K562 (cell line): ENCODE results near the gene IL10RB. TPM values are rescaled to one million over a fixed set of nuclear protein-coding genes. Genes with fewer than 3 reads are reported as not detected.

Source experiments
- ATAC-seq: fragments of 200-7000 bp; cut with Tn5 transposase; 3 replicates; pipeline ENCODE4 v1.9.1; 2020; ENCODE audit warnings: moderate library complexity
- BruUV-seq: library from RNA; stranded (reverse); fragments of 400-500 nt; replicated peaks from 2 replicates; lab custom pipeline; 2021; lab: Mats Ljungman, UMichigan
- CTCF ChIA-PET: fragments of 300-600 bp; formaldehyde crosslinking; extraction: SDS; loops from one replicate; lab custom pipeline; 2021; ENCODE audit warnings: low intra/inter-chr PET ratio; lab: Yijun Ruan, JAX
- POLR2A ChIA-PET: fragments of 300-600, 350-650 bp; sonication (Branson Sonifier 250); formaldehyde crosslinking; extraction: SDS; loops from one replicate; lab custom pipeline; 2021; ENCODE audit warnings: antibody characterized with exemption, inconsistent platforms; lab: Yijun Ruan, JAX
- DNase-seq, 4 experiments: peaks; one replicate each; pipeline versions ENCODE4 v3.0.0 to v3.0.0-alpha.2; 2011 to 2018; ENCODE audit warnings: low spot score in 3 of 4, mixed read lengths in 3 of 4; ENCODE audit errors: extremely low read depth in 1 of 4
- FAIRE-seq: peaks from 2 replicates; lab custom pipeline; 2011; peaks lifted over from hg19 to GRCh38; lab: Jason Lieb, UNC
- H2AFZ ChIP-seq: 2 replicates; pipeline ENCODE4 v1.6.0; 2011; ENCODE audit warnings: low read depth, low read length, control low read depth, inconsistent platforms
- H3K27ac ChIP-seq: fragments of 200-600 bp; 3 replicates; pipeline ENCODE4 v1.8.0; 2011; ENCODE audit warnings: low read depth, mild to moderate bottlenecking, control low read depth, inconsistent platforms, low read length, moderate library complexity, mixed read lengths; ENCODE audit errors: extremely low read depth
- H3K27me3 ChIP-seq, 2 experiments: fragments of 300-600 bp in 1 of 2; 2 replicates in 1 of 2; 3 replicates in 1 of 2; pipeline versions ENCODE4 v1.6.0 to v1.8.0; 2011; ENCODE audit warnings: inconsistent platforms in 2 of 2, low read length in 2 of 2, mild to moderate bottlenecking in 1 of 2, mixed read lengths in 1 of 2, moderate library complexity in 1 of 2; ENCODE audit not compliant: control insufficient read depth in 2 of 2, insufficient read depth in 2 of 2
- H3K36me3 ChIP-seq: fragments of 300-600 bp; 3 replicates; pipeline ENCODE4 v1.8.0; 2011; ENCODE audit warnings: mild to moderate bottlenecking, low read length, inconsistent platforms; ENCODE audit not compliant: control insufficient read depth, insufficient read depth
- H3K4me1 ChIP-seq, 2 experiments: fragments of 200-600 bp in 1 of 2; replicated peaks in 1 of 2; 2 replicates in 1 of 2; 3 replicates in 1 of 2; pipeline versions ENCODE4 v1.5.1 to v1.8.0; 2011; ENCODE audit warnings: inconsistent platforms in 2 of 2, low read length in 2 of 2, mild to moderate bottlenecking in 1 of 2, mixed read lengths in 1 of 2, moderate library complexity in 1 of 2; ENCODE audit not compliant: control insufficient read depth in 2 of 2, insufficient read depth in 2 of 2
- H3K4me2 ChIP-seq: 2 replicates; pipeline ENCODE4 v1.6.1; 2011; ENCODE audit warnings: low read length, control low read depth, inconsistent platforms, mixed read lengths; ENCODE audit not compliant: insufficient read depth
- H3K4me3 ChIP-seq: fragments of 200-600 bp; sonication (generic), shearing (Covaris generic); 2 replicates; pipeline ENCODE4 v1.5.1; 2016; ENCODE audit warnings: control low read depth, inconsistent platforms
- H3K79me2 ChIP-seq: fragments of 200-600 bp; 3 replicates; pipeline ENCODE4 v1.8.0; 2011; ENCODE audit warnings: low read length, inconsistent platforms; ENCODE audit not compliant: control insufficient read depth, insufficient read depth
- H3K9ac ChIP-seq, 2 experiments: 2 replicates each; pipeline versions ENCODE4 v1.6.0 to v1.6.1; 2011; ENCODE audit warnings: low read depth in 2 of 2, low read length in 2 of 2, control low read depth in 1 of 2, inconsistent platforms in 1 of 2, mild to moderate bottlenecking in 1 of 2, mixed read lengths in 1 of 2; ENCODE audit not compliant: insufficient read depth in 1 of 2
- H3K9me1 ChIP-seq: one replicate; pipeline ENCODE4 v1.6.0; 2011; ENCODE audit warnings: inconsistent platforms, mild to moderate bottlenecking, low read length, moderate library complexity; ENCODE audit not compliant: control insufficient read depth, insufficient read depth
- H3K9me3 ChIP-seq: replicated peaks from 2 replicates; pipeline ENCODE4 v1.5.1; 2011; ENCODE audit warnings: low read depth, low read length, inconsistent platforms; ENCODE audit not compliant: control insufficient read depth, insufficient read depth
- H4K20me1 ChIP-seq: replicated peaks from 2 replicates; pipeline ENCODE4 v1.6.1; 2011; ENCODE audit warnings: low read length, inconsistent platforms, mixed read lengths; ENCODE audit not compliant: control insufficient read depth, insufficient read depth
- C11orf30 ChIP-seq: fragments of 450-650 bp; IDR thresholded peaks from 2 replicates; pipeline ENCODE4 v1.6.1; 2016; ENCODE audit warnings: low read depth, mild to moderate bottlenecking
- DDX20 ChIP-seq: fragments of 450-650 bp; IDR thresholded peaks from 2 replicates; pipeline ENCODE4 v1.6.1; 2016; ENCODE audit warnings: missing genetic modification characterization, low read depth, mild to moderate bottlenecking, missing compliant biosample characterization, moderate library complexity
- ERF ChIP-seq: fragments of 450-650 bp; formaldehyde crosslinking; IDR thresholded peaks from 2 replicates; pipeline ENCODE4 v1.4.0; 2020; ENCODE audit warnings: mild to moderate bottlenecking, mixed read lengths
- ETV1 ChIP-seq: fragments of 450-650 bp; conservative IDR thresholded peaks from 2 replicates; pipeline ENCODE4 v1.6.1; 2016; ENCODE audit warnings: missing genetic modification characterization, control low read depth, low read depth, missing compliant biosample characterization
- MAFF ChIP-seq: IDR thresholded peaks from 2 replicates; pipeline ENCODE4 v1.6.1; 2012; ENCODE audit warnings: low read length, improper control_type of control experiment
- MCM5 ChIP-seq: fragments of 450-650 bp; IDR thresholded peaks from 2 replicates; pipeline ENCODE4 v1.6.1; 2016; ENCODE audit warnings: low read depth
- MTA3 ChIP-seq: fragments of 450-650 bp; formaldehyde crosslinking; IDR thresholded peaks from 2 replicates; pipeline ENCODE4 v1.6.1; 2017; ENCODE audit warnings: mild to moderate bottlenecking, borderline replicate concordance
- NCOR1 ChIP-seq: fragments of 450-650 bp; IDR thresholded peaks from 2 replicates; pipeline ENCODE4 v1.6.1; 2016; ENCODE audit warnings: mild to moderate bottlenecking, moderate library complexity
- NR2C1 ChIP-seq, 2 experiments: fragments of 450-650 bp; IDR thresholded peaks; 2 replicates each; pipeline ENCODE4 v1.6.1; 2017; ENCODE audit warnings: mild to moderate bottlenecking in 2 of 2, antibody characterized with exemption in 1 of 2, inconsistent platforms in 1 of 2, missing compliant biosample characterization in 1 of 2, missing genetic modification characterization in 1 of 2
- RFX7 ChIP-seq: fragments of 250-450 bp; sonication (Bioruptor Pico); IDR thresholded peaks from 2 replicates; pipeline ENCODE4 v1.5.1; 2021; ENCODE audit warnings: mild to moderate bottlenecking
- SLC30A9 ChIP-seq: fragments of 250-450 bp; sonication (Bioruptor Pico); IDR thresholded peaks from 2 replicates; pipeline ENCODE4 v1.8.0; 2022; ENCODE audit warnings: mild to moderate bottlenecking, moderate library complexity
- SMAD2 ChIP-seq: fragments of 150-350 bp; IDR thresholded peaks from 2 replicates; pipeline ENCODE4 v1.6.1; 2014; ENCODE audit warnings: low read depth, mild to moderate bottlenecking, low read length
- SREBF1 ChIP-seq: fragments of 150-350 bp; IDR thresholded peaks from 2 replicates; pipeline ENCODE4 v1.6.1; 2014; ENCODE audit warnings: antibody characterized with exemption, low read depth, low read length, borderline replicate concordance
- ZNF75A ChIP-seq: fragments of 450-650 bp; formaldehyde crosslinking; IDR thresholded peaks from 2 replicates; pipeline ENCODE4 v1.4.0; 2020; ENCODE audit warnings: mild to moderate bottlenecking
- WGBS: fragments of 100-300 bp; shearing (Covaris generic); methylation state at CpG from one replicate; pipeline ENCODE4 v1.1.6; 2016; ENCODE audit warnings: low coverage, mixed read lengths; ENCODE audit not compliant: insufficient coverage; ENCODE audit errors: missing lambda C conversion rate; 5-methylcytosine and 5-hydroxymethylcytosine counted together
- in situ Hi-C: fragments of 300-500 bp; cut with MboI; formaldehyde crosslinking; loops from 4 replicates; pipeline ENCODE4 v1.15.0; 2018; ENCODE audit warnings: inconsistent platforms, mixed read lengths
- intact Hi-C: fragments of 100-400 bp; cut with micrococcal nuclease; formaldehyde crosslinking; loops from 2 replicates; pipeline ENCODE4 v1.14.2; 2022
- polyA plus RNA-seq, 8 experiments: library from polyadenylated mRNA; depleted of rRNA in 4 of 8; stranded (reverse) in 5 of 8; unstranded in 3 of 8; fragments of >200 nt; fragmentation: Nextera tagmentation in 2 of 8; fragmentation: Illumina TruSeq in 1 of 8; extraction: Ambion mirVana in 2 of 8; extraction: Trizol in 1 of 8; gene quantifications; 2 replicates each; pipeline versions ENCODE4 v1.2.1 to v1.2.3, GENCODE V29; 2011 to 2014; ENCODE audit warnings: inconsistent platforms in 1 of 8, missing spikeins in 1 of 8
- total RNA-seq, 7 experiments: library from RNA; depleted of rRNA in 6 of 7; stranded (reverse); fragments of >200 nt in 6 of 7; fragmentation: Illumina TruSeq in 2 of 7; extraction: Trizol in 2 of 7; gene quantifications; 2 replicates each; pipeline versions ENCODE4 v1.2.1 to v1.2.3, GENCODE V29; 2011 to 2021; ENCODE audit warnings: low replicate concordance in 1 of 7
- TF ChIP-seq, protein P1 (sequence below): fragments of 250-450 bp; sonication (Bioruptor Pico); IDR thresholded peaks from 2 replicates; pipeline ENCODE4 v1.5.0; 2021
- TF ChIP-seq, protein P2 (sequence below): fragments of 450-650 bp; IDR thresholded peaks from 2 replicates; pipeline ENCODE4 v1.6.1; 2016
- TF ChIP-seq, protein P3 (sequence below): sonication (generic); formaldehyde crosslinking; IDR thresholded peaks from 2 replicates; pipeline ENCODE4 v1.8.1; 2023; ENCODE audit warnings: mild to moderate bottlenecking, missing genetic modification reagents

IL10RB gene
- total and polyA plus RNA-seq, 9 of the 15 experiments (the other 6 are each of a cell fraction or from before 2014, with no cell fraction given): 10.9 to 33.8 (median 23.0) TPM

DNA sequence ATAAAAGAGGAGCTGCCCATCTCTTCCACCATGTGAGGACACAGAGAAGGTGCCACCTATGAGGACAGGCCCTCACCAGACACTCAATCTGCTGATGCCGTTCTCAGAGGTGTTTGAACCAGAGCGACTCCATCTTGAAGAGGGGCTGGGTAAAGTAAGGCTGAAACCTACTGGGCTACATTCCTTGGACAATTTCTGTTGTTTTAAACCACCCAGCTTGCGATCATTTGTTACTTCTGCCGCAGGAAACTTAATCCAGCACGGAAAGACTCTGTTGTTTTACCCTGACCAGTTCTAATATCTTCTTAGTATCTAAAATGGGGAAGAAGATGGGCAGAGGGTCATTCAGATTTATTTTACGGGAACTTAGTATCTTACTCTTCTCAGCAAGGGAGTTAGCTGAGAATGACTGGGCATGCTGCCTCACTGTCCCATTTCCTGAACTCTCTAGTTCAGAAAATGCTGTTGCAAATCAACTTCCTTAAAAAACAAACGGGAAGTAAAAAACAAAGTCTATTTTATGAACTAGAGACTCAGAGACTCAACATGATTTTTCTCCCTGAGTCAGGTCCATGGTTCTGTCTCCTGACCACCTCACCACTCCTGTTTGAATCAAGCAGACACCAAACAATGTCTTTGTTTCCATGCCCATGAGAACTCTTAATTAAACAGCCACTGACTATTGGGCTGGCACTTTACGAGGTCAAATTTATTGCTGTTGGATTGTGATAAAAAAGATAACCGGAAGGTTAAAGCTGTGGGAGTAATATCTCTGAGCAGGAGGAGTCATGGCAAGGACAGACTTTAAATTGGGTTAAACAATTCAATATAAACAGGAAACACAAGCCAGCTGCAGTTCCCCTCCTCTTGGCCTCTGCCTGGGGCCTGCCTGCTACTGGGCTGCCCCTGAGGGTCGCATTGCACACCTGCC lies 34.8 kb downstream of the IL10RB start:
- 29% methylated on average over 10 of the region's 10 CpGs for WGBS
- CTCF ChIA-PET: no interaction called here
- peak overlapping the region; percentile 12 for H3K4me2 ChIP-seq
- no peaks in the 10 kb centered on the region for H3K9me3 ChIP-seq
- H3K9me1 ChIP-seq: no peaks in the 10 kb centered on the region
- no TSS peak for BruUV-seq
- POLR2A ChIA-PET: interaction anchor here (0.6 to 3.4 kb wide), 8 partner anchors 10 to 623 kb away, joined by 3 to 13 read pairs (median 3); no protein-coding TSS in a partner anchor
- FAIRE-seq (no peak), DNase-seq (peak in 3 of 4 experiments; percentile 23 to 30 (median 28)), ATAC-seq (peak; percentile 14)
- peak overlapping the region; percentile 79 for H2AFZ ChIP-seq
- H3K4me1 ChIP-seq: peaks cover 14 to 48% of the 10 kb centered on the region in 2 experiments
- H3K36me3 ChIP-seq: no peaks in the 10 kb centered on the region
- no peaks in the 10 kb centered on the region for H3K27me3 ChIP-seq
- no peaks in the 10 kb centered on the region for H4K20me1 ChIP-seq
- in situ Hi-C loops (no loop called here), intact Hi-C loops (no loop called here)
- H3K79me2 ChIP-seq: no peaks in the 10 kb centered on the region
- peak overlapping the region; percentile 67; the same call in 2 of the 3 replicates for H3K27ac ChIP-seq
- H3K9ac ChIP-seq: peak overlapping the region in 1 of 2 experiments; percentile 75; a peak in 2 of 4 replicates
- no peak overlapping the region for H3K4me3 ChIP-seq
- TF ChIP-seq NCOR1 (peak; percentile 30; the same call in 1 of the 2 replicates), SREBF1 (no peak), SMAD2 (no peak), MTA3 (no peak), C11orf30 (0 out of 2 replicates have a peak, but pooled peaks have one; percentile 6), NR2C1 (IDR thresholded peaks at IDR 0.05) (no peak), NR2C1 (tag; IDR thresholded peaks at IDR 0.05) (peak; percentile 87), DDX20 (tag) (peak; percentile 94), ERF (CRISPR knock-in tag) (peak; percentile 98), MAFF (peak; percentile 30; the same call in 1 of the 2 replicates), ETV1 (tag) (peak; percentile 77), ZNF75A (CRISPR knock-in tag) (peak; percentile 80), MCM5 (no peak), SLC30A9 (CRISPR knock-in tag) (no peak), RFX7 (CRISPR knock-in tag) (peak; percentile 80)
- TF ChIP-seq, protein P1, sequence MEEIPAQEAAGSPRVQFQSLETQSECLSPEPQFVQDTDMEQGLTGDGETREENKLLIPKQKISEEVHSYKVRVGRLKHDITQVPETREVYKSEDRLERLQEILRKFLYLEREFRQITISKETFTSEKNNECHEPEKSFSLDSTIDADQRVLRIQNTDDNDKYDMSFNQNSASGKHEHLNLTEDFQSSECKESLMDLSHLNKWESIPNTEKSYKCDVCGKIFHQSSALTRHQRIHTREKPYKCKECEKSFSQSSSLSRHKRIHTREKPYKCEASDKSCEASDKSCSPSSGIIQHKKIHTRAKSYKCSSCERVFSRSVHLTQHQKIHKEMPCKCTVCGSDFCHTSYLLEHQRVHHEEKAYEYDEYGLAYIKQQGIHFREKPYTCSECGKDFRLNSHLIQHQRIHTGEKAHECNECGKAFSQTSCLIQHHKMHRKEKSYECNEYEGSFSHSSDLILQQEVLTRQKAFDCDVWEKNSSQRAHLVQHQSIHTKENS (CRISPR knock-in tag): peak; percentile 46; the same call in 1 of the 2 replicates
- TF ChIP-seq, protein P2, sequence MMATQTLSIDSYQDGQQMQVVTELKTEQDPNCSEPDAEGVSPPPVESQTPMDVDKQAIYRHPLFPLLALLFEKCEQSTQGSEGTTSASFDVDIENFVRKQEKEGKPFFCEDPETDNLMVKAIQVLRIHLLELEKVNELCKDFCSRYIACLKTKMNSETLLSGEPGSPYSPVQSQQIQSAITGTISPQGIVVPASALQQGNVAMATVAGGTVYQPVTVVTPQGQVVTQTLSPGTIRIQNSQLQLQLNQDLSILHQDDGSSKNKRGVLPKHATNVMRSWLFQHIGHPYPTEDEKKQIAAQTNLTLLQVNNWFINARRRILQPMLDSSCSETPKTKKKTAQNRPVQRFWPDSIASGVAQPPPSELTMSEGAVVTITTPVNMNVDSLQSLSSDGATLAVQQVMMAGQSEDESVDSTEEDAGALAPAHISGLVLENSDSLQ: peak; percentile 38; the same call in 1 of the 2 replicates
- TF ChIP-seq, protein P3, sequence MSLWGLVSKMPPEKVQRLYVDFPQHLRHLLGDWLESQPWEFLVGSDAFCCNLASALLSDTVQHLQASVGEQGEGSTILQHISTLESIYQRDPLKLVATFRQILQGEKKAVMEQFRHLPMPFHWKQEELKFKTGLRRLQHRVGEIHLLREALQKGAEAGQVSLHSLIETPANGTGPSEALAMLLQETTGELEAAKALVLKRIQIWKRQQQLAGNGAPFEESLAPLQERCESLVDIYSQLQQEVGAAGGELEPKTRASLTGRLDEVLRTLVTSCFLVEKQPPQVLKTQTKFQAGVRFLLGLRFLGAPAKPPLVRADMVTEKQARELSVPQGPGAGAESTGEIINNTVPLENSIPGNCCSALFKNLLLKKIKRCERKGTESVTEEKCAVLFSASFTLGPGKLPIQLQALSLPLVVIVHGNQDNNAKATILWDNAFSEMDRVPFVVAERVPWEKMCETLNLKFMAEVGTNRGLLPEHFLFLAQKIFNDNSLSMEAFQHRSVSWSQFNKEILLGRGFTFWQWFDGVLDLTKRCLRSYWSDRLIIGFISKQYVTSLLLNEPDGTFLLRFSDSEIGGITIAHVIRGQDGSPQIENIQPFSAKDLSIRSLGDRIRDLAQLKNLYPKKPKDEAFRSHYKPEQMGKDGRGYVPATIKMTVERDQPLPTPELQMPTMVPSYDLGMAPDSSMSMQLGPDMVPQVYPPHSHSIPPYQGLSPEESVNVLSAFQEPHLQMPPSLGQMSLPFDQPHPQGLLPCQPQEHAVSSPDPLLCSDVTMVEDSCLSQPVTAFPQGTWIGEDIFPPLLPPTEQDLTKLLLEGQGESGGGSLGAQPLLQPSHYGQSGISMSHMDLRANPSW (CRISPR knock-in tag): no peak
